AG04449 (cell line): ENCODE measurements around the gene SLC13A4.

ENCODE experiments used
- CTCF ChIA-PET: fragments of 350-600 bp; formaldehyde crosslinking; extraction: SDS; loops from one replicate; lab custom pipeline; 2021; ENCODE audit warnings: antibody characterized with exemption; lab: Yijun Ruan, JAX
- POLR2A ChIA-PET: fragments of 400-600, 350-600 bp; formaldehyde crosslinking; extraction: SDS; loops from one replicate; lab custom pipeline; 2020; ENCODE audit warnings: antibody characterized with exemption, inconsistent platforms; lab: Yijun Ruan, JAX
- DNase-seq: peaks from one replicate; pipeline ENCODE4 v3.0.0-alpha.2; 2010; ENCODE audit warnings: low read depth, low spot score
- H3K4me3 ChIP-seq: 2 replicates; pipeline ENCODE4 v1.5.1; 2011; ENCODE audit warnings: low read depth, mild to moderate bottlenecking, control low read depth, low read length
- CTCF ChIP-seq: IDR thresholded peaks from one replicate; pipeline ENCODE4 v1.5.1; 2011; ENCODE audit warnings: mild to moderate bottlenecking, moderate library complexity, low read length, control low read depth, inconsistent platforms; ENCODE audit not compliant: insufficient read depth; ENCODE audit errors: missing control alignments

SLC13A4 gene

GRCh38 chr7:135726911-135727673, 894 bp downstream of the SLC13A4 start:
- no peak overlapping the region for H3K4me3 ChIP-seq
- DNase-seq: no peak
- ChIA-PET CTCF (interaction anchor here (0.9 kb wide), 1 partner anchor 17 kb away, joined by 3 read pairs; no protein-coding TSS in a partner anchor), POLR2A (no interaction called here)
- TF ChIP-seq CTCF: no peak

GRCh38 chr7:135726276-135726788, 1.7 kb downstream of the SLC13A4 start:
- ChIA-PET POLR2A (no interaction called here), CTCF (interaction anchor here (0.9 to 1.8 kb wide), 3 partner anchors 10 to 283 kb away, joined by 3 to 4 read pairs (median 3); no protein-coding TSS in a partner anchor)
- H3K4me3 ChIP-seq: no peak overlapping the region
- no peak for TF ChIP-seq CTCF
- no peak for DNase-seq

- TF ChIP-seq CTCF: no peak
- ChIA-PET POLR2A (no interaction called here), CTCF (interaction anchor here (4.9 kb wide), 1 partner anchor 12 kb away, joined by 31 read pairs; no protein-coding TSS in a partner anchor)
- no peak for DNase-seq
- H3K4me3 ChIP-seq: no peak overlapping the region
Observed at GRCh38 chr7:135723411-135723810, 4.6 kb downstream of the SLC13A4 start.

- no peak for TF ChIP-seq CTCF
- ChIA-PET POLR2A (no interaction called here), CTCF (interaction anchor here (1.0 to 4.9 kb wide), 3 partner anchors 10 to 50 kb away, joined by 3 to 31 read pairs (median 3); no protein-coding TSS in a partner anchor)
- no peak overlapping the region for H3K4me3 ChIP-seq
- no peak for DNase-seq
Observed at GRCh38 chr7:135721198-135721820, 6.7 kb downstream of the SLC13A4 start.

- ChIA-PET CTCF (interaction anchor here (4.9 kb wide), 1 partner anchor 8 kb away, joined by 31 read pairs; no protein-coding TSS in a partner anchor), POLR2A (no interaction called here)
- no peak for DNase-seq
- TF ChIP-seq CTCF: no peak
- H3K4me3 ChIP-seq: no peak overlapping the region
Observed at GRCh38 chr7:135719688-135720087, 8.3 kb downstream of the SLC13A4 start.
